Middle frontal gyrus (tissue), 1 donor: Measurements from ENCODE around the gene TMEM222.

Experiments
- DNase-seq: peaks from one replicate; pipeline ENCODE4 v3.0.0-alpha.2; 2015; ENCODE audit warnings: low spot score; ENCODE audit errors: extremely low spot score

The TMEM222 gene

GRCh38 chr1:27341525-27342252, 19.7 kb downstream of the TMEM222 start, which contains the start of gene SYTL1:
Gene SYTL1, plus strand, starts transcription at chr1:27342022. Its CDS starts 3,313 bp downstream, at chr1:27345335.
- DNase-seq: no peak

GRCh38 chr1:27342391-27342777, 20.4 kb downstream of the TMEM222 start:
- no peak for DNase-seq

- DNase-seq: no peak
Observed at GRCh38 chr1:27342778-27343638, 21.0 kb downstream of the TMEM222 start.

GRCh38 chr1:27343639-27344025, 21.7 kb downstream of the TMEM222 start:
- no peak for DNase-seq

GRCh38 chr1:27345272-27345671, 23.3 kb downstream of the TMEM222 start:
- no peak for DNase-seq

- DNase-seq: no peak
Observed at GRCh38 chr1:27346357-27346756, 24.4 kb downstream of the TMEM222 start.

- no peak for DNase-seq
Observed at GRCh38 chr1:27346991-27347624, 25.1 kb downstream of the TMEM222 start.

GRCh38 chr1:27348861-27349783, 27.2 kb downstream of the TMEM222 start:
- no peak for DNase-seq

GRCh38 chr1:27349784-27350662, 28.1 kb downstream of the TMEM222 start:
- DNase-seq: no peak

- DNase-seq: no peak
Observed at GRCh38 chr1:27350663-27351540, 28.9 kb downstream of the TMEM222 start.

GRCh38 chr1:27351541-27352107, 29.7 kb downstream of the TMEM222 start:
- DNase-seq: no peak

GRCh38 chr1:27353166-27353565, 31.2 kb downstream of the TMEM222 start:
- DNase-seq: no peak

- no peak for DNase-seq
Observed at GRCh38 chr1:27353629-27354028, 31.7 kb downstream of the TMEM222 start.

- no peak for DNase-seq
Observed at GRCh38 chr1:27355683-27356082, 33.7 kb downstream of the TMEM222 start.

GRCh38 chr1:27356277-27356618, 34.3 kb downstream of the TMEM222 start:
- no peak for DNase-seq

- no peak for DNase-seq
Observed at GRCh38 chr1:27356619-27357280, 34.8 kb downstream of the TMEM222 start.

- DNase-seq: no peak
Observed at GRCh38 chr1:27357281-27358037, 35.5 kb downstream of the TMEM222 start.
